ENCODE measurements around the gene ABHD8.

DNA sequence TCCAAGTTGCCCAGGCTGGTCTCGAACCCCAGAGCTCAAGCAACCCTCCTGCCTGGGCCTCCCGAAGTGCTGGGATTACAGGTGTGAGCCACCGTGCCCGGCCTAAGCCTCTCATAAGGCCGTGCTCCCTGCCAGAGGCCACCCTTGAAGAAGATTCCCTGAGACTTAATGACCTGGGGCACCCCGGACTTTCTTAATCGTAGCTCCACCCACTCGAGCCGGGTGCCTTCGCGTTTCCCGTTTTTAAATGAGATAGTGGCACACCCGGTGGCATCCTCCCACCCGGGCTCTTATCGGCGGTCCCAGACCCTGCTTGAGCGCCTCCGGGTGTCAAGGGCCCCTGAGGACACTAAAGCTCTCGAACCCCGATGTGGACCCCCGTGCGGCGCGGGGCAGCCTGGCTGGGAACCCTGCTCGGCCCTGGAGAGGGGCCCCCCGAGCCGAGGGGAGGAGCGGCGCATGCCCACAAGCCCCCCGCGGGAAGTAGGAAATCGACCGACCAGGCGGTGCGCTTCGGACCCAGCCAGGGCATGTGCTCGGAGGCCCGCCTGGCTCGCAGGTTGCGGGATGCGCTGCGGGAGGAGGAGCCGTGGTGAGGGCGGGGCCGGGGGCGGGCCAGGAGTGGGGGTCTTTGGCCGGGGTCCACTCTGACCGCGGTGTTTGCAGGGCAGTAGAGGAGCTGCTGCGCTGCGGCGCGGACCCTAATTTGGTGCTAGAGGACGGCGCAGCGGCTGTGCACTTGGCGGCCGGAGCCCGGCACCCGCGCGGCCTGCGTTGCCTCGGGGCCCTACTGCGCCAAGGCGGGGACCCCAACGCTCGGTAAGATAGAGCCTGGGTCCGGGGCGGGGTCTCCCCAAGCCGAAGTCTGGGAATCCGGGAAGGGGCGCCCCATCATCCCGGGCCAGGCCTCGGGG, 21.6 kb downstream of the ABHD8 start, which contains the start of gene ANKLE1:
- peak; percentile 55 for TF ChIP-seq POLR2A (IDR thresholded peaks at IDR 0.05; ENCODE audit: extremely low read depth, insufficient read length)
- TF ChIP-seq, protein P1, sequence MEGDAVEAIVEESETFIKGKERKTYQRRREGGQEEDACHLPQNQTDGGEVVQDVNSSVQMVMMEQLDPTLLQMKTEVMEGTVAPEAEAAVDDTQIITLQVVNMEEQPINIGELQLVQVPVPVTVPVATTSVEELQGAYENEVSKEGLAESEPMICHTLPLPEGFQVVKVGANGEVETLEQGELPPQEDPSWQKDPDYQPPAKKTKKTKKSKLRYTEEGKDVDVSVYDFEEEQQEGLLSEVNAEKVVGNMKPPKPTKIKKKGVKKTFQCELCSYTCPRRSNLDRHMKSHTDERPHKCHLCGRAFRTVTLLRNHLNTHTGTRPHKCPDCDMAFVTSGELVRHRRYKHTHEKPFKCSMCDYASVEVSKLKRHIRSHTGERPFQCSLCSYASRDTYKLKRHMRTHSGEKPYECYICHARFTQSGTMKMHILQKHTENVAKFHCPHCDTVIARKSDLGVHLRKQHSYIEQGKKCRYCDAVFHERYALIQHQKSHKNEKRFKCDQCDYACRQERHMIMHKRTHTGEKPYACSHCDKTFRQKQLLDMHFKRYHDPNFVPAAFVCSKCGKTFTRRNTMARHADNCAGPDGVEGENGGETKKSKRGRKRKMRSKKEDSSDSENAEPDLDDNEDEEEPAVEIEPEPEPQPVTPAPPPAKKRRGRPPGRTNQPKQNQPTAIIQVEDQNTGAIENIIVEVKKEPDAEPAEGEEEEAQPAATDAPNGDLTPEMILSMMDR (IDR thresholded peaks at IDR 0.05; ENCODE audit: low read depth, low read length), result no peak
- TF ChIP-seq, protein P2, sequence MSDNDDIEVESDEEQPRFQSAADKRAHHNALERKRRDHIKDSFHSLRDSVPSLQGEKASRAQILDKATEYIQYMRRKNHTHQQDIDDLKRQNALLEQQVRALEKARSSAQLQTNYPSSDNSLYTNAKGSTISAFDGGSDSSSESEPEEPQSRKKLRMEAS (IDR thresholded peaks at IDR 0.05; ENCODE audit: low read depth, low read length), result peak; percentile 90

Measured in NB4 (cell line).